HG02610 (cell line): Measurements from ENCODE around the gene RIMKLB.
"Not testable (repeated sequence)": the region's sequence is repeated elsewhere in the genome, so short reads cannot be mapped to it uniquely, and the experiment has no call there.

Source experiments
- ATAC-seq: cut with Tn5 transposase; IDR thresholded peaks from one replicate; pipeline ENCODE4 v1.9.1; 2021; ENCODE audit warnings: mild to moderate bottlenecking, moderate library complexity; ENCODE audit not compliant: unreplicated experiment

RIMKLB gene

GRCh38 chr12:8770499-8770898 is 72.7 kb downstream of the RIMKLB start:
- no peak for ATAC-seq

DNA sequence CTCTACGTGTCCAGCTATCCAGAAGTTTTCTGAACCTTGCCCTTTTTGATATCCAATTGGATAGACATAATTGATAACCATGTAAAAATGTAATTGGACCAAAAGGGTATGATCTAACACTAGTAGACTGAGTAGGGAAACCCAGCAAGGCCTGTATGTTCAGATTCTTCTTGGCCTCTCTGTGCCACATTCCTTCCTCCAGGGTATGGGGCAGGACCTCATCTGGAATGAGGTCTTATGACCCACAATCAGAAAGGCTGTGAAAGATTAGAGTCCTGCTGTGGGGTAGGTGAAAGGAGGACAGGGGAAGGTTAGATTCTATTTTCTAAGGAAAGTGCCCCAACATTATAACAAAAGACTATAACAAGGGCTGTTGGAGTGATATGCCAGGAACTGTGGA is 73.3 kb downstream of the RIMKLB start:
- ATAC-seq: no peak

GRCh38 chr12:8773461-8773860 is 75.7 kb downstream of the RIMKLB start:
- no peak for ATAC-seq

GRCh38 chr12:8779281-8779680 is 81.5 kb downstream of the RIMKLB start:
- ATAC-seq: no peak

GRCh38 chr12:8779862-8780261 is 82.1 kb downstream of the RIMKLB start:
- no peak for ATAC-seq

DNA sequence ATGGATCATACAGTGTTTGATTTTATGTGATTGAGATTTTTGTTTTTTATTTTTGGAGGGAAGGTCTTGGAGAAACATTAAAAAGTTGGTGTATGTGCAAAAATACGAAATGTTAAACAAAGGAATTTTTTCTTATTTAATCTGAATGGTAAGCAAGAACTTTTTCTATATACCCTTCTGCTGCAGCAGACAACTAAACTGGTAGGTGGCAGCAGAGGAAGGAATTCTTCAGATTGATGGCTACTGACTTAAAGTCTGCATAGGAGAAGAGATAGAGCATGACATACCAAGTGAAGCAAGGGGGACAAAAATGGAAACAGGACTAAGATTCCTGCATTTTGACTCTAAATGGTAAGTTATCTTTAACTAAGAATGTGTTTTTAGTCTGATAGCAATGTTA is 82.6 kb downstream of the RIMKLB start:
- ATAC-seq: no peak

- no peak for ATAC-seq
Observed at GRCh38 chr12:8781381-8782127, 83.8 kb downstream of the RIMKLB start.

DNA sequence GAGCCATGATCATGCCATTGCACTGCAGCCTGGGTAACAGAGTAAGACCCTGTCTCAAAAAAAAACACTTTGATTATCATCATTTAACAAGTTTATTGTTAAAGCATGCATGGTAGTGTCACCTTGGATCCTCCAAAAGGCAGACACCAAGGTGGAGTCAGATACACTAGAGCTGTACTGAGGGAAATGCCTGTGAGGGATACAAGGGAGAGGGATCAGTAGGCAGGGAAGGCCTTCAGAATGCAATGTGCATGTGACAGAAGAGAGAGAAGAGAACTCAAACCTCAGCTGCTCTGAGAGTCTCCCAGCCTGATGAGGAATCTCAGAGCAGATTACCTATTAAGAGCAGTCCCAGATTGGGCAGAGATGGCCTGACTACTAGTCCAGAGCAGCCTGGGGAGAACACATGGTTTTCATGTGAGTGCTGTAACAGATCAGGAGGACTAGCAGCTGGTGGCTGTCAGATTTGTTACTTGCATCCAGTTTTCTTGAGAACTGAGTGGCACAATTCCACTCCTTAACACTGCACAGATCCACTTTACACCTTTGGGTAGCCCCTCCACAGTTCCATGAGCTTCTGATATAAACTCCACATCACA is 86.6 kb downstream of the RIMKLB start:
- no peak for ATAC-seq

DNA sequence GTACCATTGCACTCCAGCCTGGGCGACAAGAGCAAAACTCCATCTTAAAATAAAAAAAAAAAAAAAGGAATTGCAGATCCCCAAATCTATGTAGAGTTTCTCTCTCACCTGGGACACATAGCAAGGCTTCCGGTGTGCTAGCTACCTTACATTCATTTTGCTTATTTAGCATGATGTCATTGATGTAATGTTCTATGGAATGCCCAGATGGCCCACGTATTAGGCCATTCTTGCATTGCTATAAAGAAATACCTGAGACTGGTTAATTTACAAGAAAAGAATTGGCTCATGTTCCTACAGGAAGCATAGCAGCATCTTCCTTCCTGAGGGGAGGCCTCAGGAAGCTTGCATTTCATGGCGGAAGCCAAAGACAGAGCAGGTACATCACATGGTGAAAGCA is 87.7 kb downstream of the RIMKLB start:
- ATAC-seq: no peak

DNA sequence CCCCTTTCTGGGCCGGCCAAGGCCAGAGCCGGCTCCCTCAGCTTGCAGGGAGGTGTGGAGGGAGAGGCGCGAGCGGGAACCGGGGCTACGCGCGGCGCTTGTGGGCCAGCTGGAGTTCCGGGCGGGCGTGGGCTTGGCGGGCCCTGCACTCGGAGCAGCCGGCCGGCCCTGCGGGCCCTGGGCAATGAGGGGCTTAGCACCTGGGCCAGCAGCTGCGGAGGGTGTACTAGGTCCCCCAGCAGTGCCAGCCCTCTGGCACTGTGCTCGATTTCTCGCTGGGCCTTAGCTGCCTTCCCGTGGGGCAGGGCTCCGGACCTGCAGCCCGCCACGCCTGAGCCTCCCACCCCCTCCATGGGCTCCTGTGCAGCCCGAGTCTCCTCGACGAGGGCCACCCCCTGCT is 89.4 kb downstream of the RIMKLB start:
- ATAC-seq: not testable (repeated sequence)

DNA sequence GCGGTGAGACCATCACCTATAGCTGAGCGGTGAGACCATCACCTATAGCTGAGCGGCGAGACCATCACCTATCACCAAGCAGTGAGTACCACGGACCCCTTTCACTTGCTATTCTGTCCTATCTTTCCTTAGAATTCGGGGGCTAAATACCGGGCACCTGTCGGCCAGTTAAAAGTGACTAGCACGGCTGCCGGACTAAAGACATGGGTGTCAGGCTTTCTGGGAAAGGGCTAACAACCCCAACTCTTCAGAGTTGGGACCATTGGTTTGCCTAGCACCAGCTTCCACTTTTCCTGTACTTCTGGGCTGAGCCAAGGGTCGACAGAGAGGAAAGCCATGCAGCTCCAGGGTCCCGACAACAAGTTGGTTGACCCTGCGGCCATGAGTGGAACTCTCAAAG is 90.9 kb downstream of the RIMKLB start:
- ATAC-seq: not testable (repeated sequence)

- not testable (repeated sequence) for ATAC-seq
Observed at GRCh38 chr12:8789341-8790013, 91.7 kb downstream of the RIMKLB start.

DNA sequence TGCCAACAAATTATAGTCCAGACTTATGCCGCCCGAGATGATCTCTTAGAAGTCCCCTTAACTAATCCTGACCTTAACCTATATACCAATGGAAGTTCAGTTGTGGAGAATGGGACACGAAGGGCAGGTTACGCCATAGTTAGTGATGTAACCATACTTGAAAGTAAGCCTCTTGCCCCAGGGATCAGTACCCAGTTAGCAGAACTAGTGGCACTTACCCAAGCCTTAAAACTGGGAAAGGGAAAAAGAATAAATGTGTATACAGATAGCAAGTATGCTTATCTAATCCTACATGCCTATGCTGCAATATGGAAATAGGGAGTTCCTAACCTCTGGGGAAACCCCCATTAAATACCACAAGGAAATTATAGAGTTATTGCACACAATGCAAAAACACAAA is 95.4 kb downstream of the RIMKLB start:
- not testable (repeated sequence) for ATAC-seq

GRCh38 chr12:8794611-8795010 is 96.8 kb downstream of the RIMKLB start:
- ATAC-seq: not testable (repeated sequence)

- ATAC-seq: no peak
Observed at GRCh38 chr12:8796831-8797626, 99.2 kb downstream of the RIMKLB start.

DNA sequence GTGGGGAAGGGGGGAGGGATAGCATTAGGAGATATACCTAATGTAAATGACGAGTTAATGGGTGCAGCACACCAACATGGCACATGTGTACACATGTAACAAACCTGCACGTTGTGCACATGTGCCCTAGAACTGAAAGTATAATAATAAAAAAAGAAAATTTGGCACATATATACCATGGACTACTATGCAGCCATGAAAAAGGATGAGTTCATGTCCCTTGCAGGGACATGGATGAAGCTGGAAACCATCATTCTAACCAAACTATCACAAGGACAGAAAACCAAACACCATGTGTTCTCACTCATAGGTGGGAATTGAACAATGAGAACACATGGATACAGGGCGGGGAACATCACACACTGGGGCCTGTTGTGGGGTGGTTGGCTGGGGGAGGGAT is 103.4 kb downstream of the RIMKLB start:
- ATAC-seq: not testable (repeated sequence)

GRCh38 chr12:8804833-8805232 is 107.0 kb downstream of the RIMKLB start:
- ATAC-seq: not testable (repeated sequence)

DNA sequence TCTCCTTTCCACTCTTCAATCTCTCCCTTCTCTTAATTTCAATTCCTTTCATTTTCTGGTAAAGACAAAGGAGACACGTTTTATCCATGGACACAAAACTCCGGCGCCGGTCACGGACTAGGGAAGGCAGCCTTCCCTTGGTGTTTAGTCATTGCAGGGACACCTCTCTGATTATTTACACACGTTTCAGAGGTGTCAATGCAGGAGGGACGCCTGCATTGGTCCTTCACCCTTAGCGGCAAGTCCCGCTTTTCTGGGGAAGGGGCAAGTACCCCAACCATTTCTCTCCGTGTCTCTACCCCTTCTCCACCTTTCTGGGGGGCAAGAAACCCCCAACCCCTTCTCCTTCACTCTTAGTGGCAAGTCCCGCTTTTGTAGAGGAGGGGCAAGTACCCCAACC is 107.7 kb downstream of the RIMKLB start:
- ATAC-seq: not testable (repeated sequence)

DNA sequence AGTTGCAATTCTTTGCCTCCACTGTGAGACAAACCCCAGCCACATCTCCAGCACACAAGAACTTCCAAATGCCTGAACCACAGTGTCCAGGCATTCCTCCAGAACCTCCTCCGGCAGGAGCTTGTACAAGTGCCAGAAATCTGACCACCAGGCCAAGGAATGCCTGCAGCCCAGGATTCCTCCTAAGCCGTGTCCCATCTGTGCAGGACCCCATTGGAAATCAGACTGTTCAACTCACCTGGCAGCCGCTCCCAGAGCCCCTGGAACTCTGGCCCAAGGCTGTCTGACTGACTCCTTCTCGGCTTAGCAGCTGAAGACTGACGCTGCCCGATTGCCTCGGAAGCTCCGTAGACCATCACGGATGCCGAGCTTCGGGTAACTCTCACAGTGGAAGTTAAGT is 109.3 kb downstream of the RIMKLB start:
- not testable (repeated sequence) for ATAC-seq

DNA sequence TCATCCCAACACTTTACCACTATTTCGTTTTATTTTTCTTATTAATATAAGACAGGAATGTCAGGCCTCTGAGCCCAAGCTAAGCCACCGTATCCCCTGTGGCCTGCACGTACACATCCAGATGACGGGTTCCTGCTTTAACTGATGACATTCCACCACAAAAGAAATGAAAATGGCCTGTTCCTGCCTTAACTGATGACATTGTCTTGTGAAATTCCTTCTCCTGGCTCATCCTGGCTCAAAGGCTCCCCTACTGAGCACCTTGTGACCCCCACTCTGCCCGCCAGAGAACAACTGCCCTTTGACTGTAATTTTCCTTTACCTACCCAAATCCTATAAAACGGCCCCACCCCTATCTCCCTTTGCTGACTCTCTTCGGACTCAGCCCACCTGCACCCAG is 112.3 kb downstream of the RIMKLB start:
- not testable (repeated sequence) for ATAC-seq
